ENCODE measurements around the gene NCF4.

NCF4 gene

GRCh38 chr22:36838119-36839030 lies 22.4 kb upstream of the NCF4 start:
- TF ChIP-seq, protein P1, sequence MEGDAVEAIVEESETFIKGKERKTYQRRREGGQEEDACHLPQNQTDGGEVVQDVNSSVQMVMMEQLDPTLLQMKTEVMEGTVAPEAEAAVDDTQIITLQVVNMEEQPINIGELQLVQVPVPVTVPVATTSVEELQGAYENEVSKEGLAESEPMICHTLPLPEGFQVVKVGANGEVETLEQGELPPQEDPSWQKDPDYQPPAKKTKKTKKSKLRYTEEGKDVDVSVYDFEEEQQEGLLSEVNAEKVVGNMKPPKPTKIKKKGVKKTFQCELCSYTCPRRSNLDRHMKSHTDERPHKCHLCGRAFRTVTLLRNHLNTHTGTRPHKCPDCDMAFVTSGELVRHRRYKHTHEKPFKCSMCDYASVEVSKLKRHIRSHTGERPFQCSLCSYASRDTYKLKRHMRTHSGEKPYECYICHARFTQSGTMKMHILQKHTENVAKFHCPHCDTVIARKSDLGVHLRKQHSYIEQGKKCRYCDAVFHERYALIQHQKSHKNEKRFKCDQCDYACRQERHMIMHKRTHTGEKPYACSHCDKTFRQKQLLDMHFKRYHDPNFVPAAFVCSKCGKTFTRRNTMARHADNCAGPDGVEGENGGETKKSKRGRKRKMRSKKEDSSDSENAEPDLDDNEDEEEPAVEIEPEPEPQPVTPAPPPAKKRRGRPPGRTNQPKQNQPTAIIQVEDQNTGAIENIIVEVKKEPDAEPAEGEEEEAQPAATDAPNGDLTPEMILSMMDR (IDR thresholded peaks at IDR 0.05; ENCODE audit: low read depth, low read length): no peak
- H3K4me3 ChIP-seq (replicated peaks in 1 of 2; ENCODE audit: low read depth in 2 of 2, low read length in 2 of 2): no peak overlapping the region
- DNase-seq (ENCODE audit: low read depth in 2 of 2): no peak

DNA sequence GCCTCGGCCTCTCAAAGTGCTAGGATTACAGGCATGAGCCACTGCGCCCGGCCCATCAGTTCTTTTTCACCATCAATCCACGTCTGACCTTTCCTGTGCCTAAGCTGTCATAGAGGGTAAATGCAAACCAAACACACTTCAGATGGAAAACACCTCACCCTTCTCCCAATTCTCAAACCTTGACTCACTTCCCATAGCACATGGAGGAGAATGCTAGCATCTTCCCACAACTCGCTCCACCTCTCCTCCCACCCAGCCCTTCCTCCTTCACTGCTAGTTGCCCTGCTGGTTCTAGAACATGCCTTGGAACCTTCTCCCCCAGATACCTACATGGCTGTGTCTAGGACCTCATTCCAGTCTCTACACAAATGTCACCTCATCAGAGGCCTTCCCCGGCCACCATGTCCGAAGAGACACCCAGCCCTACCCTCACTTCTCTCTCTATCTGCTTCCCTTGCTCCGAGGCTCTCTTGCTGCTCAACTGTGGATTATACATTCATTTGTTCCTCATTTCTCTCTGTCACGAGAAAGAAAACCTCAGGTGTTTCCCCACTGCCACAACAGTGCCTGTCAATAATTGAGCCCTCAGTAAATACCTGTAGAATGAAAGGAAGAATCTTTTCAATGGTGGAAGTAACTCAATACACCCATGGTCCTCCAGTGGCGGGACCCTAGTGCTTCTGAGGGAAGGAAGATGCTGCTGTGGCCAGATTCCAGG lies 21.3 kb upstream of the NCF4 start:
- DNase-seq (ENCODE audit: low read depth in 2 of 2): peak; percentile 10 to 58
- H3K4me3 ChIP-seq (replicated peaks in 1 of 2; ENCODE audit: low read depth in 2 of 2, low read length in 2 of 2): no peak overlapping the region
- TF ChIP-seq, protein P1 (IDR thresholded peaks at IDR 0.05; ENCODE audit: low read depth, low read length): no peak

DNA sequence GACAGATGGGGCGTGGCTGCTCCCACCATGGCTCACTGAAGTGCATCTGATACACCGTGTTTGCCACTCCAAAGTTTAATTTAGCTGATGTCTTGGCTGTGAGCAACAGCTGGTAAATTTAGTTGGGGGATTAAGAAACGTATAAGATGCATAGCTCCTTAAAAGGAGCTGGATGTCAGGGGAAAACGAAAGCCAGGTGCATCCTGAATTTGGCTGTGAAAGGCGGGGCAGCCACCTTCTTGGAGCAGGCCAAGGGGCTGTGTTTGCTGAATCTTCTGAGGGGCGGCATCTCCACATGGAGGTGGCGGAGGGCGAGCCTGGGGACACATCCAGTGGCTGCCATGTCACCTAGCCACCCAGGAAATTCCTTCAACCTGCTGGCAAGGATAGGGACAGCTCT lies 20.7 kb upstream of the NCF4 start:
- TF ChIP-seq, protein P1 (IDR thresholded peaks at IDR 0.05; ENCODE audit: low read depth, low read length): no peak
- no peak overlapping the region for H3K4me3 ChIP-seq (replicated peaks in 1 of 2; ENCODE audit: low read depth in 2 of 2, low read length in 2 of 2)
- DNase-seq (ENCODE audit: low read depth in 2 of 2): no peak

- no peak overlapping the region for H3K4me3 ChIP-seq (replicated peaks in 1 of 2; ENCODE audit: low read depth in 2 of 2, low read length in 2 of 2)
- TF ChIP-seq, protein P1 (IDR thresholded peaks at IDR 0.05; ENCODE audit: low read depth, low read length): no peak
- DNase-seq (ENCODE audit: low read depth in 2 of 2): no peak
These were observed 14.5 kb upstream of the NCF4 start for GRCh38 chr22:36846271-36846670.

- H3K4me3 ChIP-seq (replicated peaks in 1 of 2; ENCODE audit: low read depth in 2 of 2, low read length in 2 of 2): no peak overlapping the region
- TF ChIP-seq, protein P1 (IDR thresholded peaks at IDR 0.05; ENCODE audit: low read depth, low read length): no peak
- DNase-seq (ENCODE audit: low read depth in 2 of 2): no peak
These were observed 13.9 kb upstream of the NCF4 start for GRCh38 chr22:36846949-36847348.

DNA sequence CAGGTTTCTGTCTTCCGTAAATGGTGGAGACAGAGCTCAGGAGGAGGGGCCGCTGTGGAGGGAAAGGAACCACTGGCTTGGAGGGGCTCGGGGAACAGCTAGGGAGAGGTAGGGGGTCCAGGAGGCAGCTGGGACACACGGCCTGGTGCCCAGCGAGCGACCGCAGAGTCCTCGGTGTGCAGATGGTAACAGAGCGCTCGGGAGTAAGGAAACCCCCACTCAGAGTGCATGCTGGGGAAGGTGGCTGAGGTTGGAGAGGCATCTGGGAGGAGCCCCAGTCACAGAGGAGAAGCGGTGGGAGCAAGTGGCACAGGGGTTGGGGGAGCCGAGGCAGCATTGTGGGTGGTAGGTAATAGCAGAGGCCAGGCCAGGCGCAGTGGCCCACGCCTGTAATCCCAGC lies 10.8 kb upstream of the NCF4 start:
- TF ChIP-seq, protein P1 (IDR thresholded peaks at IDR 0.05; ENCODE audit: low read depth, low read length): no peak
- no peak overlapping the region for H3K4me3 ChIP-seq (replicated peaks in 1 of 2; ENCODE audit: low read depth in 2 of 2, low read length in 2 of 2)
- no peak for DNase-seq (ENCODE audit: low read depth in 2 of 2)

All from cardiac fibroblast (primary cell).